SU-DHL-6 (cell line): ENCODE data around the gene RPL11.

Source experiments
- CTCF ChIP-seq: fragments of 200-600 bp; sonication (generic); IDR thresholded peaks from one replicate; pipeline ENCODE4 v1.5.1; 2017; ENCODE audit warnings: antibody characterized with exemption, mild to moderate bottlenecking, low read length, moderate library complexity; ENCODE audit not compliant: insufficient read depth, poor library complexity, severe bottlenecking
- EZH2phosphoT487 ChIP-seq: fragments of 200-600 bp; sonication (generic), shearing (Covaris generic); conservative IDR thresholded peaks from 2 replicates; pipeline ENCODE4 v1.6.1; 2018; ENCODE audit warnings: mild to moderate bottlenecking, antibody characterized with exemption, low read length, moderate library complexity, mixed read lengths

- TF ChIP-seq CTCF (no peak), EZH2phosphoT487 (no peak)
Observed at GRCh38 chr1:23646541-23646940, 45.1 kb upstream of the RPL11 start.
